Measurements from ENCODE around the gene SYTL3.
A peak's percentile ranks its signal among the peaks of the same experiment; 100 is the strongest.
"Not testable (repeated sequence)": the region's sequence is repeated elsewhere in the genome, so short reads cannot be mapped to it uniquely, and the experiment has no call there.

The SYTL3 gene

GRCh38 chr6:158694913-158695312 lies 45.1 kb downstream of the SYTL3 start:
- DNase-seq (ENCODE audit: low read depth) = no peak

- DNase-seq (ENCODE audit: low read depth) = no peak
Observed at GRCh38 chr6:158697811-158698210, 48.0 kb downstream of the SYTL3 start.

GRCh38 chr6:158698931-158699330 lies 49.1 kb downstream of the SYTL3 start:
- no peak for DNase-seq (ENCODE audit: low read depth)

GRCh38 chr6:158701268-158701667 lies 51.4 kb downstream of the SYTL3 start:
- not testable (repeated sequence) for DNase-seq (ENCODE audit: low read depth)

GRCh38 chr6:158703111-158703836 lies 53.4 kb downstream of the SYTL3 start:
- DNase-seq (ENCODE audit: low read depth) = no peak

- peak; percentile 64 for DNase-seq (ENCODE audit: low read depth)
Observed at GRCh38 chr6:158703837-158704822, 54.3 kb downstream of the SYTL3 start.

- DNase-seq (ENCODE audit: low read depth) = no peak
Observed at GRCh38 chr6:158705386-158706126, 55.7 kb downstream of the SYTL3 start.

- DNase-seq (ENCODE audit: low read depth) = no peak
Observed at GRCh38 chr6:158706369-158706982, 56.6 kb downstream of the SYTL3 start.

GRCh38 chr6:158707120-158707820 lies 57.4 kb downstream of the SYTL3 start:
- no peak for DNase-seq (ENCODE audit: low read depth)

- no peak for DNase-seq (ENCODE audit: low read depth)
Observed at GRCh38 chr6:158707821-158708195, 58.0 kb downstream of the SYTL3 start.

GRCh38 chr6:158708239-158708638 lies 58.4 kb downstream of the SYTL3 start:
- DNase-seq (ENCODE audit: low read depth) = no peak

GRCh38 chr6:158709809-158710208 lies 60.0 kb downstream of the SYTL3 start:
- DNase-seq (ENCODE audit: low read depth) = no peak

- DNase-seq (ENCODE audit: low read depth) = no peak
Observed at GRCh38 chr6:158711264-158711663, 61.4 kb downstream of the SYTL3 start.

- no peak for DNase-seq (ENCODE audit: low read depth)
Observed at GRCh38 chr6:158713469-158713868, 63.6 kb downstream of the SYTL3 start.

- no peak for DNase-seq (ENCODE audit: low read depth)
Observed at GRCh38 chr6:158714706-158715105, 64.9 kb downstream of the SYTL3 start.

GRCh38 chr6:158715330-158716311 lies 65.8 kb downstream of the SYTL3 start:
- DNase-seq (ENCODE audit: low read depth) = no peak

GRCh38 chr6:158717341-158718330 lies 67.8 kb downstream of the SYTL3 start:
- no peak for DNase-seq (ENCODE audit: low read depth)

- DNase-seq (ENCODE audit: low read depth) = no peak
Observed at GRCh38 chr6:158718461-158719046, 68.7 kb downstream of the SYTL3 start.
